Measurements from ENCODE around the gene OXSR1.
"Not testable (repeated sequence)": the region's sequence is repeated elsewhere in the genome, so short reads cannot be mapped to it uniquely, and the experiment has no call there.

Gene OXSR1

DNA sequence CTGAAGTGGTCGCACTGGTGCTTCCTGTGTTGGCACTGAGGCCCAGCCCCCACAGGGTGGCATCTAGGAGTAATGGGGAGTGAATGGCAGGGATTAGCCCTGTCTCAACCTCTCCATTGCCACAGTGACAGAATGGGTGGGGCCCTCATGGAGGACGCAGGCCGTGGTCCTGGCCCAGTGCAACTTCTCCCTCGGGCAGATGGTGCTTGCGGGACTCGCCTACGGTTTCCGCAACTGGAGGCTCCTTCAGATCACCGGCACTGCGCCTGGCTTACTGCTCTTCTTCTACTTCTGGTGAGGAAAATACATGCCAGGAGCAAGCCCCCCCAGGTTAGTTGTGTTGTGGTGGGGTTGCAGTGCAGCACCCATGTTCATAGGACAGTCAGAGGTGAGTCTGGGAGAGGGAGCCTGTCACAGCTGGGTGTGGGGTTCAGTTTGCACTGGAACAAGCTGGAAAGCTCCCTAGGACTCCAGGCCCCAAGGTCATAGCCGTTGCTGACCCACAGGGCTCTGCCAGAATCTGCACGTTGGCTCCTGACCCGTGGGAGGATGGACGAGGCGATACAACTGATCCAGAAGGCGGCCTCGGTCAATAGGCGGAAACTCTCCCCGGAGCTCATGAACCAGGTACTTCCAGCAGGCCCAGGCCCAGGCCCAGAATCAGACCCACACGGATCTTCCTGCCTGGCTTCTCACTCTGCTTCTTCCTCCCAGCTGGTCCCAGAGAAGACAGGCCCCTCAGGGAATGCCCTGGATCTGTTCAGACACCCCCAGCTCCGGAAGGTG lies 109.7 kb downstream of the OXSR1 start:
- DNase-seq (ENCODE audit: low read depth), result no peak

DNA sequence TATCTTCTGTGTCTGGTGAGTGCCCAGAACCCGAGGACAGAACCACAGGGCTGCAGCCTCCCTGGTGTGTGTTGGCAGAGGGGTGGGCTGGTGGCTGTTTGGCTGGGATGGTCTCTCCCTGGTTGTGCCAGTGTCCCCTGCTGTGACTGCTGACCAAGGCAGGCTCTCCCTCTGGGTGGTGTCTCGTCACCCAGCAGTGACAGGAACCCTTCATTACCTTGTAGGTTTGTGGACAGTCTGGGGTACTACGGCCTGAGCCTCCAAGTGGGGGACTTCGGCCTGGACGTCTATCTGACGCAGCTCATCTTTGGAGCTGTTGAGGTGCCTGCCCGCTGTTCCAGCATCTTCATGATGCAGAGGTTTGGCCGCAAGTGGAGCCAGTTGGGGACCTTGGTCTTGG lies 110.3 kb downstream of the OXSR1 start:
- DNase-seq (ENCODE audit: low read depth), result no peak

DNA sequence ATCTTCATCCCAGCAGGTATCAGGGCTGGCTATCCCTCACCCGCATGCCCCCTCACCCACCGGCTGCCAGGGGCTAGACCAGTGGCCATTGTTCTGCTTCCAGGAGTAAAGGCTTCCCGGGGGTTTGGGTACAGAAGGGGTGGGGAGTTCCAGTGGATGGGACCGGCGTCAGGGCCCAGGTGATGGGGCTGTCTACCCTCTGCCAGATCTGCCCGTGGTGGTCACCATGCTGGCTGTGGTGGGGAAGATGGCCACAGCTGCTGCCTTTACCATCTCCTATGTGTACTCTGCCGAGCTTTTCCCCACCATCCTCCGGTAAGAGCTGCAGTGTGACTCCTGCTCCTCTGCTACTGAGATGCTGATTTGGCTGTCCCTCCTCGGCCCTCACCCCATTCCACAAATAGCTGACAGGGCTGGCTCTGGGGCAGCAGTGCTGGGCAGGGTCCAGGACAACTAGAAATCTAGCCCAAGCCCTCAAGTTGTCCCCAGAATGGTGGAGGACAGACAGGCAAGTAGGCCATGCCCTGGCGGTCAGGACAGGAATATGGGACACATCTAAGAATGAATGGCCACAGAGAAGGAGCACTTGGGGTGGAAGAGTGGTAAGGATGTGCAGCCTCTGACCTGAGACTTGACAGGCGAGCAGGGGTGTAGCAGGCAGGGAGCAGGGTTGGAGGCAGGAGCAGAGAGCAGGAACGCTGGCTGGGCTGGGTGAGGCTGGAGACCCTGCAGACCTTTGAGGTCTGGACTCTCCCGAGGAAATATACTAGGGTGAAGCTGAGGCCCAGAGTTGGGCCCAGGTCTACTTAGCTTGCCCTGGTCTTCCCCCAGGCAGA lies 111.0 kb downstream of the OXSR1 start:
- DNase-seq (ENCODE audit: low read depth), result no peak

DNA sequence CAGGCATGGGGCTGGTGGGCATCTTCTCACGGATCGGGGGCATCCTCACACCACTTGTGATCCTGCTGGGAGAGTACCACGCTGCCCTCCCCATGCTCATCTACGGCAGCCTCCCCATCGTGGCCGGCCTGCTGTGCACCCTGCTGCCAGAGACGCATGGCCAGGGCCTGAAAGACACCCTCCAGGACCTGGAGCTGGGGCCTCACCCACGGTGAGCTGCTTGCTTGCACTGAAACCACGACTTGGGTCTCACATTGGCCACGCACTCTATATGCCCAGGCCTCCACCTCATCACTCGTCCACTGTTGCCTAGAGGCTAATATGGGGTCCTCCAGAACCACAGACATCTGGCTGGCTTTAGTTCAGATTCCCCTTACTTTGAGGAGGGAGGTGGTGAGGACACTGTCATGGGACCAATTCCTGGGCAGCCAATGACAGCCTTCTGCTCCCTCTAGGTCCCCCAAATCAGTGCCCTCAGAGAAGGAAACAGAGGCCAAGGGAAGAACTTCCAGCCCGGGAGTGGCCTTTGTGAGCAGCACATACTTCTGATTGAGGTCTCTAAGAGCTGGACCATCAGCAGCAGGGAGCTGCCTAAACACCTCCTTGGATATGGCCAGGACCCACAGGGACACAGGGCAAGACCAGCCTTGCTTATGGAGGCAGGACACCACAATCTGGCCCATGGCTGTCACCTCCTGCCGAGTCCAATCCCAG lies 111.7 kb downstream of the OXSR1 start:
- DNase-seq (ENCODE audit: low read depth), result no peak

DNA sequence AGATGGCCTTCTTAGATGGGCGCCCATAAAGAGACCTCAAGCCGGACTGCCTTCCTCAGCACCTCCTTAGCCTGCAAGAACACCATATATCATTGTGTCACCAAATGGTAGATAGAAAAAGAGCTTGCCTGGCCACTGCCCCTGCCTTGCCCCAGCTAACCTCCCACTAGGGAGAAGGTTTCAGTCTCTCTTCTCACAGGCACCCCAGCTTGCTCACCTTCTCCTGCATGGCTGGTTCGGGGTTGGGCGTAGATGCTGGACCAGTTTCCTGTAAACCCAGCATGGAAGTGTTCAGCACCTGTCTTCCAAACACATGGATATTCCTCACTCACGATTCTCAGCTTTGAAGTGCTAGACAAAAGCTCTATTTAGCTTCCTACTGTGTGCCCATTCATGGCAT lies 113.5 kb downstream of the OXSR1 start:
- no peak for DNase-seq (ENCODE audit: low read depth)

GRCh38 chr3:38281895-38282686 lies 116.8 kb downstream of the OXSR1 start, which contains the start of gene SLC22A14:
SLC22A14 (plus strand) TSS chr3:38282294; CDS start chr3:38306027, 23,733 bp downstream.
- DNase-seq (ENCODE audit: low read depth), result no peak

DNA sequence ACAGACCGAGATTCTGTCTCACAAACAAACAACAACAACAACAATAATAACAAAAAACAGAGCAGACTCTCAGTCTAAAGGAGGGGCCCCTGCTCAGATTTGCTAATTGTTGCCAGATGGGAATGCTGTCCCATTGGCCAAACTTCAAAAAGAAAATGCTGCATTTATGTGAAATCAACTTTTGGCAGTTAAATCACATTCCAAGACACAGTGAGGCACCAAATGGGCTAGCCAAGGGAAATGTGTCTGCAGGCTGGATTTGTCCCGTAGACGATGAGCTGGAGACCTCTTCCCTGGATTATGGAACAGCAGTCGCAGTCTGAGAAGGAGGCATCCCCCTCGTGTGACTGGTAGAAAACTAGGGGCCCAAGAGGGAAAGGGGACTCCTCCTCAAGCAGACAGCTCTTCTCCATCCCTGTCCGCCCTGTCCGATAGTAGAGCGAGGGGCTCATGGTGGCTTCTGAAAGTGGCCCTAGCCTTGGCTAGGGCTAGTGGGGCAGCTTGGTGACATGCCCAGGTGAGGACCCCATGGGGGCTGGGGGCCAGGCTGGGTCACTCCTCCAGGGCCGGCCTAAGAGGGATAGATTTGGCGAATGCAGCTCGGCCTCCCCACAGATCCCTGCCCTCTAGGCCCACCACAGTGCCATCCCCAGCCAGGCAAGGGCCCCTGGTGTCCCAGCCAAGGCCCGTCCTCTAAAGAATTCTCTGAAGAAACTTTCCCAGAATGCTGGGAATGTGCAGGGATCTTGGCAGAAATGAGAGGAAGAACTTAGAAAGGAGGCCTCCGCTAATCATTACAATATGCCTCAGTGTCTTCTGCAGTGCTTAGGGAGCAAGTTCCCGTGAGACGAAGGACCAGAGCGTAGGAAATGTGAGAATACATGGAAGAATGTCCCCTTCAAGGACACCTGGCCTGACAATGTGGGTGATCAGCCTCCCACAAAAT lies 118.7 kb downstream of the OXSR1 start:
- no peak for DNase-seq (ENCODE audit: low read depth)

GRCh38 chr3:38284756-38285150 lies 119.4 kb downstream of the OXSR1 start:
- no peak for DNase-seq (ENCODE audit: low read depth)

DNA sequence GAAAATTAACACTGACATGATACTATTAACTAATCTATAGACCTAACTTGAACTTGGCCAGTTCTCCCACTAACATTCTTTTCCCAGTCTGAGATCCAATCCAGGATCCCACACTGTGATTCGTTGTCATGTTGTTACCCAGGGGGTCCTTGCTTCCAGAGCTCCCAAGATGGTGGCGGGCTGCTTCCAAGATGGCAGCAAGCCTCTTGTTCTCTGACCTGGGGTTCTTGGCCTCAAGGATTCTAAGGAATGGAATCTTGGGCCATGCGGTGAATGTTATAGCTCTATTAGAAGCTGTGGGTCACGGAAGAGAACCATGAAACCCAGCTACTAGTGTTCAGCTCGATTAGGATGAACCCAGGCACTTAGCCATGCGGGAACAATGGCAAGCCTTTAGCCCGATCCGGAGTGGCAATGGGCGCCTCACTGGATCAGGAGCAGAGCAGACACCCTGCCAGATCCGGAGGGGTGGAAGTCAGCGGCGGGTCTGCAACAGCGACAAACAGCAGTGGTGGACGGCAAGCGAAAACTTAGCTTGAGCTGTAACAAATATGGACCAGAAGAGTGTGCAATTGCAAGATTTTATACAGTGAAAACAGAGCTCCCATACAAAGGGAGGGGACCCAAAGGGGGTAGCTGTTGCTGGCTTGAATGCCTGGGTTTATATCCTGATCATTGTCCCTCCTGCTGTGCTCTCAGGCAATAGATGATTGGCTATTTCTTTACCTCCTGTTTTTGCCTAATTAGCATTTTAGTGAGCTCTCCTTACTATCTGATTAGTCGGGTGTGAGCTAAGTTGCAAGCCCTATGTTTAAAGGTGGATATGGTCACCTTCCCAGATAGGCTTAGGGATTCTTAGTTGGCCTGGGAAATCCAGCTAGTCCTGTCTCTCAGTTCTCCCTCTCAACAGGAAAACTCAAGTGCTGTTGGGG lies 124.2 kb downstream of the OXSR1 start:
- DNase-seq (ENCODE audit: low read depth), result not testable (repeated sequence)

DNA sequence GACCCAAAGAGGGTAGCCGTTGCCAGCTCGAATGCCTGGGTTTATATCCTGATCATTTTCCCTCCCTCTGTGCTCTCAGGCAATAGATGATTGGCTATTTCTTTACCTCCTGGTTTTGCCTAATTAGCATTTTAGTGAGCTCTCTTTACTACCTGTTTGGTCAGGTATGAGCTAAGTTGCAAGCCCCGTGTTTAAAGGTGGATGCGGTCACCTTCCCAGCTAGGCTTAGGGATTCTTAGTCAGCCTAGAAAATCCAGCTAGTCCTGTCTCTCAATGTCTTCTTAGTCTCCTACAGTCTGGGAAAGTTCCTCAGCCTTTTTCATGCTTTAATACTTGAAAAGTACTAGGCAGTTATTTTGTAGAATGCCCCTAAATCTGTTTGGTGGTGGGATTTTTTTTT lies 131.7 kb downstream of the OXSR1 start:
- DNase-seq (ENCODE audit: low read depth), result not testable (repeated sequence)

- DNase-seq (ENCODE audit: low read depth), result no peak
These were observed 132.2 kb downstream of the OXSR1 start for GRCh38 chr3:38297537-38297936.

DNA sequence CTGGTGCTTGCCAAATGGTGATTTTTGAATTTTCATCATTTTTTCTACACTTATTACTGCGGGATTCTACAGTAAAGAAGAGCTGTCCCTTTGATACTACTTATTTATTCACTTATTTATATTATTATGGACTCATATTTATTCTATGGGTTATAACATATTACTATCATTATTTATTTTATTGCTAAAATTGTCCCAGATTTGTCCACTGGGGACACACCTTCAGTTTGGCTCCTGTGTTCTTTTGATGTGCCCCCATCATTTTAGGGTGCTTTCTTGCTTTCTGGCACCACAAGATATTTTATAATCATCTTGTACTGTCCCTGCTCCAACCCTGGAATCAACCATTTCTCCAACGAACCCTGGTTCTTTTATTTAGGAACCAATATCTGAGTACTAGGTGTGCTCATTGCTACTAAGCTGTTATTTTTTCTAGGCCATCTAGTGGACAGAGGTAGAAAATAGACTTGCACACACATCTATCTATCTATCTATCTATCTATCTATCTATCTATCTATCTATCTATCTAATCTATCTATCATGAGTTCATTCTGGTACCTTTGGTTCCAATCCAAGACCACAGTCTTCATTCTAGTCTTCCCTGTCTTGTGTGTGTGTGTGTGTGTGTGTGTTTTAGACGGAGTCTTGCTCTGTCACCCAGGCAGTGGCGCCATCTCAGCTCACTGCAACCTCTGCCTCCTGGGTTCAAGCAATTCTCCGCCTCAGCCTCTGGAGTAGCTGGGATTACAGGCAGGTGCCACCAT lies 132.8 kb downstream of the OXSR1 start:
- no peak for DNase-seq (ENCODE audit: low read depth)
